HEK293 (cell line): ENCODE data around the gene NELL1.

Experiments
- CTCF ChIA-PET: fragments of 350-600 bp; formaldehyde crosslinking; extraction: SDS; loops from one replicate; lab custom pipeline; 2021; ENCODE audit warnings: antibody characterized with exemption; lab: Yijun Ruan, JAX
- POLR2A ChIA-PET: fragments of 300-600 bp; formaldehyde crosslinking; extraction: SDS; loops from one replicate; lab custom pipeline; 2020; ENCODE audit warnings: antibody characterized with exemption, inconsistent platforms; lab: Yijun Ruan, JAX
- H3K27ac ChIP-seq: fragments of 200-500 bp; sonication (Bioruptor generic); 2 replicates; pipeline ENCODE4 v1.5.1; 2014; ENCODE audit warnings: low read depth, low read length, control low read depth, inconsistent platforms; ENCODE audit errors: extremely low read depth
- H3K36me3 ChIP-seq, 2 experiments: fragments of 200-500 bp in 1 of 2; sonication (Bioruptor generic) in 1 of 2; 1 replicate in 1 of 2; 2 replicates in 1 of 2; pipeline ENCODE4 v1.5.1; 2014 to 2017; ENCODE audit warnings: inconsistent platforms in 2 of 2, low read length in 2 of 2; ENCODE audit not compliant: control insufficient read depth in 2 of 2, insufficient read depth in 1 of 2
- H3K4me1 ChIP-seq: fragments of 200-500 bp; sonication (Bioruptor generic); 2 replicates; pipeline ENCODE4 v1.5.1; 2014; ENCODE audit warnings: mild to moderate bottlenecking, low read length, inconsistent platforms; ENCODE audit not compliant: control insufficient read depth, insufficient read depth
- H3K4me3 ChIP-seq: 2 replicates; pipeline ENCODE4 v1.5.1; 2011; ENCODE audit warnings: low read depth, mild to moderate bottlenecking, control low read depth, low read length, moderate library complexity
- H3K9me3 ChIP-seq: fragments of 200-500 bp; sonication (Bioruptor generic); 2 replicates; pipeline ENCODE4 v1.5.1; 2014; ENCODE audit warnings: low read depth, low read length, inconsistent platforms; ENCODE audit not compliant: control insufficient read depth, insufficient read depth
- GLIS2 ChIP-seq: fragments of 450-650 bp; formaldehyde crosslinking; IDR thresholded peaks from 2 replicates; pipeline ENCODE4 v1.5.1; 2016; ENCODE audit warnings: missing biosample characterization, missing genetic modification characterization
- OVOL3 ChIP-seq: fragments of 450-650 bp; formaldehyde crosslinking; IDR thresholded peaks from 2 replicates; pipeline ENCODE4 v1.5.1; 2016; ENCODE audit warnings: missing biosample characterization, missing genetic modification characterization
- ZFP69B ChIP-seq: fragments of 450-650 bp; formaldehyde crosslinking; IDR thresholded peaks from 2 replicates; pipeline ENCODE4 v1.5.1; 2016; ENCODE audit warnings: missing biosample characterization, missing genetic modification characterization
- ZNF146 ChIP-seq: fragments of 450-650 bp; formaldehyde crosslinking; IDR thresholded peaks from 2 replicates; pipeline ENCODE4 v1.5.1; 2016; ENCODE audit warnings: missing biosample characterization, missing genetic modification characterization
- ZNF155 ChIP-seq: fragments of 450-650 bp; formaldehyde crosslinking; IDR thresholded peaks from 2 replicates; pipeline ENCODE4 v1.5.1; 2016; ENCODE audit warnings: missing biosample characterization, missing genetic modification characterization
- ZNF169 ChIP-seq: fragments of 450-650 bp; formaldehyde crosslinking; IDR thresholded peaks from 2 replicates; pipeline ENCODE4 v1.5.1; 2016; ENCODE audit warnings: missing biosample characterization, missing genetic modification characterization
- ZNF184 ChIP-seq: fragments of 450-650 bp; IDR thresholded peaks from 2 replicates; pipeline ENCODE4 v1.5.1; 2018; ENCODE audit warnings: missing biosample characterization, mild to moderate bottlenecking, missing genetic modification characterization
- ZNF223 ChIP-seq: fragments of 450-650 bp; formaldehyde crosslinking; IDR thresholded peaks from 2 replicates; pipeline ENCODE4 v1.5.1; 2016; ENCODE audit warnings: missing biosample characterization, missing genetic modification characterization
- ZNF302 ChIP-seq: fragments of 450-650 bp; formaldehyde crosslinking; IDR thresholded peaks from 2 replicates; pipeline ENCODE4 v1.5.1; 2016; ENCODE audit warnings: missing biosample characterization, missing genetic modification characterization, low read depth
- ZNF433 ChIP-seq: fragments of 450-650 bp; formaldehyde crosslinking; IDR thresholded peaks from 2 replicates; pipeline ENCODE4 v1.5.1; 2016; ENCODE audit warnings: missing biosample characterization, missing genetic modification characterization, low read depth
- ZNF501 ChIP-seq: fragments of 450-650 bp; formaldehyde crosslinking; IDR thresholded peaks from 2 replicates; pipeline ENCODE4 v1.5.1; 2016; ENCODE audit warnings: missing biosample characterization, missing genetic modification characterization
- ZNF548 ChIP-seq: fragments of 450-650 bp; formaldehyde crosslinking; IDR thresholded peaks from 2 replicates; pipeline ENCODE4 v1.5.1; 2016; ENCODE audit warnings: missing biosample characterization, missing genetic modification characterization
- ZNF560 ChIP-seq: fragments of 450-650 bp; formaldehyde crosslinking; IDR thresholded peaks from 2 replicates; pipeline ENCODE4 v1.5.1; 2017; ENCODE audit warnings: missing biosample characterization, missing genetic modification characterization, borderline replicate concordance
- ZNF585B ChIP-seq: fragments of 450-650 bp; formaldehyde crosslinking; IDR thresholded peaks from 2 replicates; pipeline ENCODE4 v1.5.1; 2016; ENCODE audit warnings: missing biosample characterization, missing genetic modification characterization
- ZNF600 ChIP-seq: fragments of 450-650 bp; formaldehyde crosslinking; IDR thresholded peaks from 2 replicates; pipeline ENCODE4 v1.5.1; 2016; ENCODE audit warnings: missing biosample characterization, missing genetic modification characterization
- ZNF658 ChIP-seq: fragments of 450-650 bp; formaldehyde crosslinking; IDR thresholded peaks from 2 replicates; pipeline ENCODE4; 2016; ENCODE audit warnings: missing biosample characterization, missing genetic modification characterization
- ZNF747 ChIP-seq: fragments of 450-650 bp; formaldehyde crosslinking; IDR thresholded peaks from 2 replicates; pipeline ENCODE4 v1.5.1; 2016; ENCODE audit warnings: missing biosample characterization, missing genetic modification characterization
- ZNF777 ChIP-seq: fragments of 450-650 bp; formaldehyde crosslinking; IDR thresholded peaks from 2 replicates; pipeline ENCODE4 v1.5.1; 2017; ENCODE audit warnings: missing biosample characterization, missing genetic modification characterization, borderline replicate concordance
- ZXDB ChIP-seq: fragments of 450-650 bp; formaldehyde crosslinking; IDR thresholded peaks from 2 replicates; pipeline ENCODE4 v1.5.1; 2016; ENCODE audit warnings: missing biosample characterization, missing genetic modification characterization
- TF ChIP-seq, protein P1 (sequence below): fragments of 450-650 bp; formaldehyde crosslinking; IDR thresholded peaks from 2 replicates; pipeline ENCODE4 v1.5.1; 2017; ENCODE audit warnings: missing biosample characterization, missing genetic modification characterization
- TF ChIP-seq, protein P2 (sequence below): fragments of 450-650 bp; formaldehyde crosslinking; IDR thresholded peaks from 2 replicates; pipeline ENCODE4 v1.5.1; 2016; ENCODE audit warnings: missing biosample characterization, missing genetic modification characterization
- TF ChIP-seq, protein P3 (sequence below): fragments of 450-650 bp; formaldehyde crosslinking; IDR thresholded peaks from 2 replicates; pipeline ENCODE4 v1.5.1; 2016; ENCODE audit warnings: missing biosample characterization, missing genetic modification characterization
- TF ChIP-seq, protein P4 (sequence below): sonication (generic); formaldehyde crosslinking; IDR thresholded peaks from 2 replicates; pipeline ENCODE4 v1.8.1; 2022; ENCODE audit warnings: mild to moderate bottlenecking, moderate library complexity, missing genetic modification reagents
- TF ChIP-seq, protein P5 (sequence below): fragments of 450-650 bp; formaldehyde crosslinking; IDR thresholded peaks from 2 replicates; pipeline ENCODE4 v1.5.1; 2016; ENCODE audit warnings: missing biosample characterization, missing genetic modification characterization
- TF ChIP-seq, protein P6 (sequence below): fragments of 450-650 bp; formaldehyde crosslinking; IDR thresholded peaks from 2 replicates; pipeline ENCODE4 v1.5.1; 2016; ENCODE audit warnings: missing biosample characterization, missing genetic modification characterization, low read depth

The NELL1 gene

DNA sequence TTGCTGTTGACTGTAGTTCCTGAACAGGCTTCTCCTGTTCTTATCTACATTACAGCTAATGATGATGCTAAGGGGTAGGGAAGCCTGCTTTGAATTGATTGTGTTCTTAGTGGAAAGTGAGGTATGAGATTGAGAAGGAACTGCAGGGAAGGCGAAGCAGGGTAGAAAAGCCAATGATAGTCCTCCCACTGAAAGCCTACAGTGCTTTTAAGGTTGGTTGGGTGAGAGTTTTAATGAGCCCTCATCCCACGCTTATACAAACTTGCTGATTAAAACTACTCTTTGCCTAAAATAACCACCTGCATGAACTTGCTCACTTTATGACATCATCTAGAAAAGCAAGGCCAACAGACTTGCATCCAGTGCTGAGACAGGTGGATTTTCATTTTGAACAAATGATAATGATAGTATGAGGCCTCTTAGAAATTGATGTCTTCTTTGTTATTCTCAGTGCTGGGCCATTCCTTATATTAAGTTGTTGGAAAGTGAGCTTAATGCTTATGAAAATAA, 891.1 kb downstream of the NELL1 start (continued):
- TF ChIP-seq, protein P1, sequence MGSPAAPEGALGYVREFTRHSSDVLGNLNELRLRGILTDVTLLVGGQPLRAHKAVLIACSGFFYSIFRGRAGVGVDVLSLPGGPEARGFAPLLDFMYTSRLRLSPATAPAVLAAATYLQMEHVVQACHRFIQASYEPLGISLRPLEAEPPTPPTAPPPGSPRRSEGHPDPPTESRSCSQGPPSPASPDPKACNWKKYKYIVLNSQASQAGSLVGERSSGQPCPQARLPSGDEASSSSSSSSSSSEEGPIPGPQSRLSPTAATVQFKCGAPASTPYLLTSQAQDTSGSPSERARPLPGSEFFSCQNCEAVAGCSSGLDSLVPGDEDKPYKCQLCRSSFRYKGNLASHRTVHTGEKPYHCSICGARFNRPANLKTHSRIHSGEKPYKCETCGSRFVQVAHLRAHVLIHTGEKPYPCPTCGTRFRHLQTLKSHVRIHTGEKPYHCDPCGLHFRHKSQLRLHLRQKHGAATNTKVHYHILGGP (tag by site-specific recombination), result no peak
- TF ChIP-seq, protein P2, sequence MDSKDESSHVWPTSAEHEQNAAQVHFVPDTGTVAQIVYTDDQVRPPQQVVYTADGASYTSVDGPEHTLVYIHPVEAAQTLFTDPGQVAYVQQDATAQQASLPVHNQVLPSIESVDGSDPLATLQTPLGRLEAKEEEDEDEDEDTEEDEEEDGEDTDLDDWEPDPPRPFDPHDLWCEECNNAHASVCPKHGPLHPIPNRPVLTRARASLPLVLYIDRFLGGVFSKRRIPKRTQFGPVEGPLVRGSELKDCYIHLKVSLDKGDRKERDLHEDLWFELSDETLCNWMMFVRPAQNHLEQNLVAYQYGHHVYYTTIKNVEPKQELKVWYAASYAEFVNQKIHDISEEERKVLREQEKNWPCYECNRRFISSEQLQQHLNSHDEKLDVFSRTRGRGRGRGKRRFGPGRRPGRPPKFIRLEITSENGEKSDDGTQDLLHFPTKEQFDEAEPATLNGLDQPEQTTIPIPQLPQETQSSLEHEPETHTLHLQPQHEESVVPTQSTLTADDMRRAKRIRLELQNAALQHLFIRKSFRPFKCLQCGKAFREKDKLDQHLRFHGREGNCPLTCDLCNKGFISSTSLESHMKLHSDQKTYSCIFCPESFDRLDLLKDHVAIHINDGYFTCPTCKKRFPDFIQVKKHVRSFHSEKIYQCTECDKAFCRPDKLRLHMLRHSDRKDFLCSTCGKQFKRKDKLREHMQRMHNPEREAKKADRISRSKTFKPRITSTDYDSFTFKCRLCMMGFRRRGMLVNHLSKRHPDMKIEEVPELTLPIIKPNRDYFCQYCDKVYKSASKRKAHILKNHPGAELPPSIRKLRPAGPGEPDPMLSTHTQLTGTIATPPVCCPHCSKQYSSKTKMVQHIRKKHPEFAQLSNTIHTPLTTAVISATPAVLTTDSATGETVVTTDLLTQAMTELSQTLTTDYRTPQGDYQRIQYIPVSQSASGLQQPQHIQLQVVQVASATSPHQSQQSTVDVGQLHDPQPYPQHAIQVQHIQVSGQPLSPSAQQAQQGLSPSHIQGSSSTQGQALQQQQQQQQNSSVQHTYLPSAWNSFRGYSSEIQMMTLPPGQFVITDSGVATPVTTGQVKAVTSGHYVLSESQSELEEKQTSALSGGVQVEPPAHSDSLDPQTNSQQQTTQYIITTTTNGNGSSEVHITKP, result no peak
- TF ChIP-seq, protein P3, sequence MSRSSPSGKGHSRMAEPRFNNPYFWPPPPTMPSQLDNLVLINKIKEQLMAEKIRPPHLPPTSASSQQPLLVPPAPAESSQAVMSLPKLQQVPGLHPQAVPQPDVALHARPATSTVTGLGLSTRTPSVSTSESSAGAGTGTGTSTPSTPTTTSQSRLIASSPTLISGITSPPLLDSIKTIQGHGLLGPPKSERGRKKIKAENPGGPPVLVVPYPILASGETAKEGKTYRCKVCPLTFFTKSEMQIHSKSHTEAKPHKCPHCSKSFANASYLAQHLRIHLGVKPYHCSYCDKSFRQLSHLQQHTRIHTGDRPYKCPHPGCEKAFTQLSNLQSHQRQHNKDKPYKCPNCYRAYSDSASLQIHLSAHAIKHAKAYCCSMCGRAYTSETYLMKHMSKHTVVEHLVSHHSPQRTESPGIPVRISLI, result no peak

DNA sequence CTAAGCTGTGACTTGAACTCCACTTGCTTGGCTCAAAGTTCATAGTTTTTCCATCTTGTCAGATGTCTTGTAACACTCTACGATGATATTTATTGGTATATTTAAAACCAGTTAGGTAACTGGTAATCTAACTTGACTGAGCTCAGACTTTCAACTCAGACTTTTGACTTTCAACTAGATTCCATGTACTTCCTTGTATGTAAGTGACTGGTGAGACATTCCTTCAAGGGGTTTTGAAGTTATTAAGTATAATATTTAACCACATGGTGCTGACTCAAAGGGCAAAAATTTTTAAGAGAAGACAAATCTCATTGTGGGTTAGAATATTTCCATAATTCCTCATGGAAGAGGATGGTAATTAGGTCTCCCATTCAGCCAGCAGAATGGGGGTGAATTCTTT, 892.2 kb downstream of the NELL1 start:
- Histone ChIP-seq H3K27ac (no peak overlapping the region), H3K9me3 (no peaks in the 10 kb centered on the region)
- CTCF ChIA-PET, result no interaction called here

DNA sequence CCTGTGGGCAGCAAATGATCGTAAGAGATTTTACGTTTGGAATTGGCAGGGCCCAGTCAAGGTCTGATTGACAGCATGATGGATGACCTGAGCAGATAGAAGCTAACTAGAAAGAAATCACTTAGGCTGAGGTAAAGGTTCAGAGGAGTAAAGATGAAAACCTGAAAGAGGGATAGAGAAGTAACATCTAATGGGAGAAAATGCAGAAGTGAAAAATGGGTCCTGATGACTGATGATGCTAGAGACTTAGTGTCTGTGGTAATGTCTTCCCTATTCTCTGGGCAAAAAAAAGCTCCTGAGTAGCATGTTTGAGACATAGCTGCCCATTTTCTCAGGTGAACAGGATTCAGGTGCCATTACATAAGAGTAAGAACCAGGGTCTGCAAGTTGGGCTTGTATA, 894.7 kb downstream of the NELL1 start:
- H3K27ac ChIP-seq, result no peak overlapping the region
- H3K36me3 ChIP-seq, result no peaks in the 10 kb centered on the region
- H3K4me3 ChIP-seq, result no peak overlapping the region
- ChIA-PET CTCF (interaction anchor here (0.6 kb wide), 1 partner anchor 14 kb away, joined by 3 read pairs; no protein-coding TSS in a partner anchor), POLR2A (no interaction called here)
- H3K9me3 ChIP-seq, result no peaks in the 10 kb centered on the region
- H3K4me1 ChIP-seq, result no peaks in the 10 kb centered on the region
- TF ChIP-seq GLIS2 (tag by site-specific recombination) (no peak), ZNF501 (no peak), ZNF548 (tag by site-specific recombination) (no peak), ZNF777 (no peak), ZNF146 (tag by site-specific recombination) (no peak), OVOL3 (no peak), ZNF155 (tag by site-specific recombination) (no peak), ZNF302 (tag by site-specific recombination) (no peak), ZNF433 (tag by site-specific recombination) (no peak), ZFP69B (no peak), ZNF169 (tag by site-specific recombination) (no peak)
- TF ChIP-seq, protein P4, sequence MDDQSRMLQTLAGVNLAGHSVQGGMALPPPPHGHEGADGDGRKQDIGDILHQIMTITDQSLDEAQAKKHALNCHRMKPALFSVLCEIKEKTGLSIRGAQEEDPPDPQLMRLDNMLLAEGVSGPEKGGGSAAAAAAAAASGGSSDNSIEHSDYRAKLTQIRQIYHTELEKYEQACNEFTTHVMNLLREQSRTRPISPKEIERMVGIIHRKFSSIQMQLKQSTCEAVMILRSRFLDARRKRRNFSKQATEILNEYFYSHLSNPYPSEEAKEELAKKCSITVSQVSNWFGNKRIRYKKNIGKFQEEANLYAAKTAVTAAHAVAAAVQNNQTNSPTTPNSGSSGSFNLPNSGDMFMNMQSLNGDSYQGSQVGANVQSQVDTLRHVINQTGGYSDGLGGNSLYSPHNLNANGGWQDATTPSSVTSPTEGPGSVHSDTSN (CRISPR knock-in tag), result no peak
- TF ChIP-seq, protein P5, sequence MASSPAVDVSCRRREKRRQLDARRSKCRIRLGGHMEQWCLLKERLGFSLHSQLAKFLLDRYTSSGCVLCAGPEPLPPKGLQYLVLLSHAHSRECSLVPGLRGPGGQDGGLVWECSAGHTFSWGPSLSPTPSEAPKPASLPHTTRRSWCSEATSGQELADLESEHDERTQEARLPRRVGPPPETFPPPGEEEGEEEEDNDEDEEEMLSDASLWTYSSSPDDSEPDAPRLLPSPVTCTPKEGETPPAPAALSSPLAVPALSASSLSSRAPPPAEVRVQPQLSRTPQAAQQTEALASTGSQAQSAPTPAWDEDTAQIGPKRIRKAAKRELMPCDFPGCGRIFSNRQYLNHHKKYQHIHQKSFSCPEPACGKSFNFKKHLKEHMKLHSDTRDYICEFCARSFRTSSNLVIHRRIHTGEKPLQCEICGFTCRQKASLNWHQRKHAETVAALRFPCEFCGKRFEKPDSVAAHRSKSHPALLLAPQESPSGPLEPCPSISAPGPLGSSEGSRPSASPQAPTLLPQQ (tag by site-specific recombination), result no peak
- TF ChIP-seq, protein P6, sequence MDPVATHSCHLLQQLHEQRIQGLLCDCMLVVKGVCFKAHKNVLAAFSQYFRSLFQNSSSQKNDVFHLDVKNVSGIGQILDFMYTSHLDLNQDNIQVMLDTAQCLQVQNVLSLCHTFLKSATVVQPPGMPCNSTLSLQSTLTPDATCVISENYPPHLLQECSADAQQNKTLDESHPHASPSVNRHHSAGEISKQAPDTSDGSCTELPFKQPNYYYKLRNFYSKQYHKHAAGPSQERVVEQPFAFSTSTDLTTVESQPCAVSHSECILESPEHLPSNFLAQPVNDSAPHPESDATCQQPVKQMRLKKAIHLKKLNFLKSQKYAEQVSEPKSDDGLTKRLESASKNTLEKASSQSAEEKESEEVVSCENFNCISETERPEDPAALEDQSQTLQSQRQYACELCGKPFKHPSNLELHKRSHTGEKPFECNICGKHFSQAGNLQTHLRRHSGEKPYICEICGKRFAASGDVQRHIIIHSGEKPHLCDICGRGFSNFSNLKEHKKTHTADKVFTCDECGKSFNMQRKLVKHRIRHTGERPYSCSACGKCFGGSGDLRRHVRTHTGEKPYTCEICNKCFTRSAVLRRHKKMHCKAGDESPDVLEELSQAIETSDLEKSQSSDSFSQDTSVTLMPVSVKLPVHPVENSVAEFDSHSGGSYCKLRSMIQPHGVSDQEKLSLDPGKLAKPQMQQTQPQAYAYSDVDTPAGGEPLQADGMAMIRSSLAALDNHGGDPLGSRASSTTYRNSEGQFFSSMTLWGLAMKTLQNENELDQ (tag by site-specific recombination), result no peak
- TF ChIP-seq, protein P3, result no peak

More for the DNA sequence above, 892.2 kb downstream of the NELL1 start:
- no peaks in the 10 kb centered on the region for H3K36me3 ChIP-seq
- H3K4me1 ChIP-seq, result no peaks in the 10 kb centered on the region
- POLR2A ChIA-PET, result no interaction called here
- H3K4me3 ChIP-seq, result no peak overlapping the region
- TF ChIP-seq ZNF560 (tag by site-specific recombination) (no peak), ZNF184 (tag by site-specific recombination) (no peak), ZNF600 (tag by site-specific recombination) (no peak), ZNF501 (no peak), ZNF585B (no peak), ZXDB (tag by site-specific recombination) (no peak), ZNF169 (tag by site-specific recombination) (no peak), ZNF658 (no peak), ZNF223 (tag by site-specific recombination) (no peak), ZNF747 (tag by site-specific recombination) (no peak)
